MCF 10A (cell line): ENCODE measurements around the gene TNNT2. TPM values are rescaled to one million over a fixed set of nuclear protein-coding genes. Genes with fewer than 3 reads are reported as not detected.

Source experiments
- BruUV-seq: library from RNA; stranded (reverse); fragments of 400-500 nt; replicated peaks from 2 replicates; lab custom pipeline; 2021; lab: Mats Ljungman, UMichigan
- CTCF ChIA-PET: fragments of 300-600 bp; sonication (Branson Sonifier 250); formaldehyde crosslinking; extraction: SDS; loops from one replicate; lab custom pipeline; 2021; ENCODE audit warnings: antibody characterized with exemption, inconsistent platforms; lab: Yijun Ruan, JAX
- POLR2A ChIA-PET: fragments of 300-600, 350-650 bp; sonication (Branson Sonifier 250); formaldehyde crosslinking; extraction: SDS; loops from one replicate; lab custom pipeline; 2020; ENCODE audit warnings: antibody characterized with exemption, inconsistent platforms; lab: Yijun Ruan, JAX
- DNase-seq: peaks from one replicate; pipeline ENCODE4 v3.0.0-alpha.2; 2018; ENCODE audit not compliant: unreplicated experiment
- H3K27ac Mint-ChIP-seq: one replicate; pipeline ENCODE4 v1.8.0; 2022; ENCODE audit warnings: mild to moderate bottlenecking, low read depth, mixed read lengths; ENCODE audit not compliant: unreplicated experiment
- H3K27me3 Mint-ChIP-seq: one replicate; pipeline ENCODE4 v1.8.0; 2022; ENCODE audit warnings: mixed read lengths; ENCODE audit not compliant: insufficient read depth, unreplicated experiment
- H3K36me3 Mint-ChIP-seq: one replicate; pipeline ENCODE4 v1.8.0; 2022; ENCODE audit warnings: mild to moderate bottlenecking, moderate library complexity, mixed read lengths; ENCODE audit not compliant: insufficient read depth, unreplicated experiment
- H3K4me1 Mint-ChIP-seq: one replicate; pipeline ENCODE4 v1.8.0; 2022; ENCODE audit warnings: mixed read lengths; ENCODE audit not compliant: insufficient read depth, unreplicated experiment
- H3K4me3 Mint-ChIP-seq: one replicate; pipeline ENCODE4 v1.8.0; 2022; ENCODE audit warnings: mild to moderate bottlenecking, moderate library complexity, mixed read lengths; ENCODE audit not compliant: unreplicated experiment
- H3K9me3 Mint-ChIP-seq: one replicate; pipeline ENCODE4 v1.8.0; 2022; ENCODE audit warnings: mixed read lengths; ENCODE audit not compliant: unreplicated experiment
- CTCF ChIP-seq: fragments of 200-600 bp; IDR thresholded peaks from one replicate; pipeline ENCODE4 v1.8.0; 2022; ENCODE audit warnings: antibody characterized with exemption, mild to moderate bottlenecking; ENCODE audit not compliant: unreplicated experiment
- intact Hi-C: fragments of 100-400 bp; cut with micrococcal nuclease; formaldehyde crosslinking; loops from 2 replicates; pipeline ENCODE4 v1.14.1; 2022
- total RNA-seq: library from RNA; stranded (reverse); gene quantifications from 2 replicates; pipeline ENCODE4 v1.2.3, GENCODE V29; 2022

Gene TNNT2
- total RNA-seq, 1 experiment from 2014 or later, result 0.37 TPM

GRCh38 chr1:201363467-201363866 is 14.0 kb downstream of the TNNT2 start:
- CTCF ChIA-PET, result interaction anchor here (0.7 to 15.6 kb wide), 22 partner anchors 9 to 392 kb away, joined by 3 to 550 read pairs (median 22); partner anchors contain the start of genes TMEM9 and TNNT2
- intact Hi-C loops, result no loop called here
- no peak for DNase-seq
- no TSS peak for BruUV-seq
- POLR2A ChIA-PET, result interaction anchor here (0.7 to 11.7 kb wide), 7 partner anchors 13 to 1916 kb away, joined by 3 to 159 read pairs (median 19); no protein-coding TSS in a partner anchor
- Mint-ChIP-seq H3K4me3 (no peak overlapping the region), H3K4me1 (peaks cover 15% of the 10 kb centered on the region), H3K9me3 (no peaks in the 10 kb centered on the region), H3K36me3 (no peaks in the 10 kb centered on the region), H3K27ac (no peak overlapping the region), H3K27me3 (peaks cover 24% of the 10 kb centered on the region)
- TF ChIP-seq CTCF, result no peak

DNA sequence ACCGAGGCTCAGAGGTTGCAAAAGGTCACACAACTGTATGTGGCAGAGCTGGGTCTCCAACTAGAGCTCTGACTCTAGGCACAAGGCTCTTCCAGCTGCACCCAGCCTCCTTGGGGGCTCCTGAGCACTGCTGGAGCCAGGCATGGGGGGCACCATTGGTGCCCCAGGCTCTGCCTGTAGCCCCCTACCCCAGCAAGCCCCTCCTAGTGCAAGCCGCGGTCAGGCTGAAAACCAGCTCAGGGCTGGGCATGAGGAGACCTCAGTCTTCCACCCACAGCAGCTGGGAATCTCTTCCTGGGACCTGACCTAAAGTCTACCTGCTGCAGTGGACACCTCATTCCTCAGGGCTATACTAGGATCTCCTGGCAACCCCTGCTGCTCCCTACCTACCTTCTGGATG is 14.6 kb downstream of the TNNT2 start:
- peaks cover 18% of the 10 kb centered on the region for H3K27me3 Mint-ChIP-seq
- no peaks in the 10 kb centered on the region for H3K36me3 Mint-ChIP-seq
- H3K27ac Mint-ChIP-seq, result no peak overlapping the region
- BruUV-seq, result no TSS peak
- ChIA-PET CTCF (interaction anchor here (0.6 to 15.6 kb wide), 38 partner anchors 9 to 391 kb away, joined by 3 to 550 read pairs (median 12); partner anchors contain the start of genes LAD1, TMEM9 and TNNT2), POLR2A (interaction anchor here (0.7 to 11.7 kb wide), 10 partner anchors 13 to 1916 kb away, joined by 3 to 159 read pairs (median 8); no protein-coding TSS in a partner anchor)
- TF ChIP-seq CTCF, result no peak
- intact Hi-C loops, result no loop called here
- peaks cover 21% of the 10 kb centered on the region for H3K4me1 Mint-ChIP-seq
- no peaks in the 10 kb centered on the region for H3K9me3 Mint-ChIP-seq
- no peak for DNase-seq
- H3K4me3 Mint-ChIP-seq, result no peak overlapping the region

DNA sequence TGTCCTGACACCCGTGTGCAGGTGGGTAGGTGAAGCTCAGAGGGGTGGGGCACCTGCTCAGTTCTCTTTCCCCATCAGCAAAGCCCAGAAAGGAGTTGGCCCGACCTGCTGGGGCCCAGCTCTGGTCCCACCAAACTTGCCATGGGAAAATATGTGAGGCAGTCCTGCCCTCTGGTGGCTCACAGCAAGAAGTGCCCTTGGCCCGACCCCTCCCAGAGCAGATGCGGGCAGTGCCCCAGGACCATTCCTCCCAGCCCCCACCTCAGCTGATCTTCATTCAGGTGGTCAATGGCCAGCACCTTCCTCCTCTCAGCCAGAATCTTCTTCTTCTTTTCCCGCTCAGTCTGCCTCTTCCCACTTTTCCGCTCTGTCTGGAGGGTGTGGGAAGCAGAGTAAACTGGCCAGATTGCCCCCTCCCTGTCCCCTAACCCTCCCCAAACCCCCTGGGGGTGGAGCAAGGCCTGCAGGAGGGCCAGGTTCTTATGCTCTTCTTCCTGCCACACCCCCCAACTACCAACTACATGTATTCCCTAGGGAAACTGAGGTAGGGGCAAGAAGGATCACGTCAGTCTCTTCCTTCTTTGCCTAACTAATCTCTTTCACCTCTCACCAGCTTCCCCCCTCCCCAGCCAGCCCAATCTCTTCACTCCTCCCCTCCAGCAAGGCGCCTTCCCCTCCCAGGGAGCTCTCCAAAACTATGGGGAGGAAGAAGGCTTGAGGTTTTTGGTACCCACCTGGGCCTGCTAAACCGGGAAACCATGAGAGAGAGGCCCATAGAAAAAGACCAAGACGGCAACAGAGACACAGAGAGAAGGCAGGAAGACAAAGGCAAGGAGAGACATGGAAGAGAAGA is 15.6 kb downstream of the TNNT2 start:
- ChIA-PET CTCF (interaction anchor here (0.6 to 15.6 kb wide), 69 partner anchors 7 to 802 kb away, joined by 3 to 550 read pairs (median 6); partner anchors contain the start of genes LAD1, TMEM9 and TNNT2), POLR2A (interaction anchor here (0.7 to 11.7 kb wide), 18 partner anchors 12 to 691 kb away, joined by 3 to 159 read pairs (median 5); no protein-coding TSS in a partner anchor)
- intact Hi-C loops, result loop anchor here (1.0 kb wide), 6 partner anchors 16 to 276 kb away; no protein-coding TSS in a partner anchor
- Mint-ChIP-seq H3K36me3 (no peaks in the 10 kb centered on the region), H3K4me1 (peaks cover 24% of the 10 kb centered on the region), H3K27me3 (peaks cover 8% of the 10 kb centered on the region), H3K27ac (no peak overlapping the region), H3K4me3 (no peak overlapping the region), H3K9me3 (no peaks in the 10 kb centered on the region)
- BruUV-seq, result no TSS peak
- peak; percentile 82 for DNase-seq
- peak; percentile 100 for TF ChIP-seq CTCF
